HG02938 (cell line): Measurements from ENCODE around the gene KCNAB2.

ENCODE experiments used
- ATAC-seq: cut with Tn5 transposase; IDR thresholded peaks from one replicate; pipeline ENCODE4 v1.9.1; 2021; ENCODE audit warnings: mild to moderate bottlenecking, moderate library complexity; ENCODE audit not compliant: unreplicated experiment

The KCNAB2 gene

GRCh38 chr1:6124746-6125365, 79.2 kb downstream of the KCNAB2 start:
- no peak for ATAC-seq

- ATAC-seq: no peak
These were observed 79.7 kb downstream of the KCNAB2 start for GRCh38 chr1:6125366-6125765.

- no peak for ATAC-seq
These were observed 80.3 kb downstream of the KCNAB2 start for GRCh38 chr1:6126028-6126427.

- ATAC-seq: no peak
These were observed 80.9 kb downstream of the KCNAB2 start for GRCh38 chr1:6126521-6127067.

- no peak for ATAC-seq
These were observed 82.0 kb downstream of the KCNAB2 start for GRCh38 chr1:6127587-6128163.

- no peak for ATAC-seq
These were observed 82.8 kb downstream of the KCNAB2 start for GRCh38 chr1:6128276-6129081.

GRCh38 chr1:6129313-6129712, 83.6 kb downstream of the KCNAB2 start:
- ATAC-seq: no peak

- no peak for ATAC-seq
These were observed 84.3 kb downstream of the KCNAB2 start for GRCh38 chr1:6130036-6130435.

- no peak for ATAC-seq
These were observed 84.9 kb downstream of the KCNAB2 start for GRCh38 chr1:6130596-6130995.

- ATAC-seq: no peak
These were observed 85.9 kb downstream of the KCNAB2 start for GRCh38 chr1:6131561-6131960.

GRCh38 chr1:6133146-6133895, 87.6 kb downstream of the KCNAB2 start:
- ATAC-seq: no peak

GRCh38 chr1:6134206-6134605, 88.5 kb downstream of the KCNAB2 start:
- no peak for ATAC-seq

- no peak for ATAC-seq
These were observed 89.2 kb downstream of the KCNAB2 start for GRCh38 chr1:6134741-6135510.

GRCh38 chr1:6136516-6137220, 91.0 kb downstream of the KCNAB2 start:
- ATAC-seq: no peak

GRCh38 chr1:6137758-6138157, 92.1 kb downstream of the KCNAB2 start:
- no peak for ATAC-seq

GRCh38 chr1:6140413-6140812, 94.7 kb downstream of the KCNAB2 start:
- no peak for ATAC-seq

GRCh38 chr1:6141592-6141991, 95.9 kb downstream of the KCNAB2 start:
- ATAC-seq: no peak

- ATAC-seq: no peak
These were observed 96.4 kb downstream of the KCNAB2 start for GRCh38 chr1:6142036-6142621.

- no peak for ATAC-seq
These were observed 97.0 kb downstream of the KCNAB2 start for GRCh38 chr1:6142734-6143133.
